Stomach (tissue), 4 donors: ENCODE data around the gene TXNL1.

Source experiments
- EP300 ChIP-seq: sonication (generic); formaldehyde crosslinking; IDR thresholded peaks from one replicate; pipeline ENCODE4 v1.6.1; 2017; ENCODE audit warnings: antibody characterized with exemption
- TF ChIP-seq, protein P1 (sequence below), 7 experiments: fragments of 450-650 bp in 4 of 7; fragments of 200-600 bp in 3 of 7; sonication (generic) in 3 of 7; IDR thresholded peaks; one replicate each; pipeline ENCODE4 v1.5.1; 2016 to 2019; ENCODE audit warnings: antibody characterized with exemption in 7 of 7, control low read depth in 2 of 7, mild to moderate bottlenecking in 1 of 7

DNA sequence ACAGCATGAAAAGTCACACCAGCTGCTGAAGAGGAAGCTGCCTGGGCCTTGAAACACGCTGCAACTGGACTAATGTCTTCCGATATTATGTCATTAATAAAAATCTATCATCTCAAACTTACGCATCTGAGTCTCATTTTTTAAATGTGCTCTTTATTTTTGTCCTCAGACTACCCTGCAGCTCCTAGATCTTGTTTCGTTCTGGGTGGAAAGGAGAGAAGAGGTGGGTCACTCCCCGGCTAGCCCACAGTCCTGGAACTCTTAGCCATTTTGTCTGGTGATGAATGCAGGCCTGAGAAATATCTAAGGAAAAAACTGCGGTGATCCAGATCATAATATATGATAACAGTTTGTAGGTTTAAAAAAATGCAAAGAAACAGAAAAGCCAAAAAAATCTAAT lies 73.3 kb downstream of the TXNL1 start:
- TF ChIP-seq, protein P1, sequence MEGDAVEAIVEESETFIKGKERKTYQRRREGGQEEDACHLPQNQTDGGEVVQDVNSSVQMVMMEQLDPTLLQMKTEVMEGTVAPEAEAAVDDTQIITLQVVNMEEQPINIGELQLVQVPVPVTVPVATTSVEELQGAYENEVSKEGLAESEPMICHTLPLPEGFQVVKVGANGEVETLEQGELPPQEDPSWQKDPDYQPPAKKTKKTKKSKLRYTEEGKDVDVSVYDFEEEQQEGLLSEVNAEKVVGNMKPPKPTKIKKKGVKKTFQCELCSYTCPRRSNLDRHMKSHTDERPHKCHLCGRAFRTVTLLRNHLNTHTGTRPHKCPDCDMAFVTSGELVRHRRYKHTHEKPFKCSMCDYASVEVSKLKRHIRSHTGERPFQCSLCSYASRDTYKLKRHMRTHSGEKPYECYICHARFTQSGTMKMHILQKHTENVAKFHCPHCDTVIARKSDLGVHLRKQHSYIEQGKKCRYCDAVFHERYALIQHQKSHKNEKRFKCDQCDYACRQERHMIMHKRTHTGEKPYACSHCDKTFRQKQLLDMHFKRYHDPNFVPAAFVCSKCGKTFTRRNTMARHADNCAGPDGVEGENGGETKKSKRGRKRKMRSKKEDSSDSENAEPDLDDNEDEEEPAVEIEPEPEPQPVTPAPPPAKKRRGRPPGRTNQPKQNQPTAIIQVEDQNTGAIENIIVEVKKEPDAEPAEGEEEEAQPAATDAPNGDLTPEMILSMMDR (IDR thresholded peaks at IDR 0.05): no peak
- no peak for TF ChIP-seq EP300
